HG03103 (cell line): ENCODE data around the gene SCN4A.
A peak's percentile ranks its signal among the peaks of the same experiment; 100 is the strongest.
"Not testable (repeated sequence)": the region's sequence is repeated elsewhere in the genome, so short reads cannot be mapped to it uniquely, and the experiment has no call there.

ENCODE experiments used
- ATAC-seq: cut with Tn5 transposase; IDR thresholded peaks from one replicate; pipeline ENCODE4 v1.9.1; 2021; ENCODE audit warnings: low read depth; ENCODE audit not compliant: unreplicated experiment

The SCN4A gene

DNA sequence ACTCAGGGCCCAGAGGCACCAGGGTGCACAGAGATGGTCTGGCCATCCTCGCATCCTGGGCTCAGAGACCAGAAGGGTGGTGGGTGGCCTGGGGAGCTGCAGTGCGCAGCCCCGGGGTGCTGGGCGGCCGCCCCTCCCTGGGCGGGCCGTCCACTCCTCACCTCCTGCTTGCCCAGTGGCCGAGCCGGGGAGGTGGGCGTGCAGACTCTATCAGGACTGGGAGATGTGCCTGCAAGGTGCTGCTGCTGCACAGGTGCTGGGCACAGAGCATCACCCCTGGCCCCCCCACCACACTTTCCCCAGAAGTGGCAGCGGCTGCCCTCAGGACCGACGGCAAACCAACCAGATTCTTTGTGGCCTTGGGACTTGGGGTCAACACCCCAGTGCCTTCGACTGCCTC, at the start of gene SCN4A:
SCN4A (minus strand) TSS at position 123 of the 400 bp plus-strand sequence; CDS start at position 46, 77 bp downstream.
- no peak for ATAC-seq

DNA sequence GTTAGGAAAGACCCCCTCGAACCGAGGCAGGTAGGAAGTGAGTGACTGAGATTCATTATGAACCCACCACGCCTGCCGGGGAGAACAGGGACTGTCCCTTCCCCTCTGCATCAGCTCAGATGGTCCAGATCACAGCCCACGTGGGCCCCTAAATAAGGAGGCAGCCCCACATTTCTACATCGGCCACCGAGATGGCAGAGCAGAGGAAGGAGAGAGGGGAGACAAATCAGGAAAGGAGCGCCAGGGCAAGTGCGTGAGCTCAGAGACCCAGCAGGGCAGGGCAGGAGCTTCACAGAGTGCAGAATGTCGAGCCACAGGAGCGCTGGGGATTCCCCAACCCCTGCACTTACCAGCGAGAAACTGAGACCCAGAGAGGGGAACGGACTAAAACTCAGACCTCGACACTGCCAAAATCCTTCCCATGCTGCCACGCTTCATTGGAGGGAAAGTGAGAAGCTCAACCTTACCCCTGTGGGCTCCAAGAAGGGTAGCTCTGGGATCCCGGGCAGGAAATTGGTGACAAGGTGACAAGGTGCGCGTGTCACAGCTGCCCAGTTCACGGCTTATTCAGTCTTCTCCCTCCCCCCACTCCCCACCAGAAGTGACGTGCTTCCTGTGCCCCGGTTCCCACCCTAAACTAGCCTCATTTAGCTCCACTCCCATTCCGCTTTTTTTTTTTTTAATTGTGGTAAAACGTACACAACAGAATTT, 47.5 kb upstream of the SCN4A start, which contains the start of gene ICAM2:
ICAM2 (minus strand) TSS at position 578 of the 711 bp plus-strand sequence. CDS start 13,942 bp downstream, outside the sequence.
- ATAC-seq: peak; percentile 51

GRCh38 chr17:64019551-64019961, 46.8 kb upstream of the SCN4A start:
- ATAC-seq: peak; percentile 12

GRCh38 chr17:64017381-64017980, 44.8 kb upstream of the SCN4A start:
- ATAC-seq: no peak

GRCh38 chr17:64016974-64017373, 44.3 kb upstream of the SCN4A start:
- ATAC-seq: no peak

GRCh38 chr17:64016231-64016784, 43.6 kb upstream of the SCN4A start:
- no peak for ATAC-seq

DNA sequence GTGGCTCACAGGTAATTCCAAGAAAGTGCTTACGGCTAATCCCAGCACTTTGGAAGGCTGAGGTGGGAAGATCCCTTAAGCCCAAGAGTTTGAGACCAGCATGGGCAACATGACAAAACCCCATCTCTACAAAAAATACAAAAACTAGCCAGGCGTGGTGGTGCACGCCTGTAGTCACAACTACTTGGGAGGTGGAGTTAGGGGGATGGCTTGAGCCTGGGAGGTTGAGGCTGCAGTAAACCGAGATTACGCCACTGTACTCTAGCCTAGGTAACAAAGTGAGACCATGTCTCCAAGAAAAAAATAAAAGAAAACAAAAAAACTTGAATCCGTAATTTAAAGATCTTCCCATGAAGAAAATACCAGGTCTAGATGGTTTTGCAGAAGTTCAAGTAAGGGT, 42.7 kb upstream of the SCN4A start:
- no peak for ATAC-seq

DNA sequence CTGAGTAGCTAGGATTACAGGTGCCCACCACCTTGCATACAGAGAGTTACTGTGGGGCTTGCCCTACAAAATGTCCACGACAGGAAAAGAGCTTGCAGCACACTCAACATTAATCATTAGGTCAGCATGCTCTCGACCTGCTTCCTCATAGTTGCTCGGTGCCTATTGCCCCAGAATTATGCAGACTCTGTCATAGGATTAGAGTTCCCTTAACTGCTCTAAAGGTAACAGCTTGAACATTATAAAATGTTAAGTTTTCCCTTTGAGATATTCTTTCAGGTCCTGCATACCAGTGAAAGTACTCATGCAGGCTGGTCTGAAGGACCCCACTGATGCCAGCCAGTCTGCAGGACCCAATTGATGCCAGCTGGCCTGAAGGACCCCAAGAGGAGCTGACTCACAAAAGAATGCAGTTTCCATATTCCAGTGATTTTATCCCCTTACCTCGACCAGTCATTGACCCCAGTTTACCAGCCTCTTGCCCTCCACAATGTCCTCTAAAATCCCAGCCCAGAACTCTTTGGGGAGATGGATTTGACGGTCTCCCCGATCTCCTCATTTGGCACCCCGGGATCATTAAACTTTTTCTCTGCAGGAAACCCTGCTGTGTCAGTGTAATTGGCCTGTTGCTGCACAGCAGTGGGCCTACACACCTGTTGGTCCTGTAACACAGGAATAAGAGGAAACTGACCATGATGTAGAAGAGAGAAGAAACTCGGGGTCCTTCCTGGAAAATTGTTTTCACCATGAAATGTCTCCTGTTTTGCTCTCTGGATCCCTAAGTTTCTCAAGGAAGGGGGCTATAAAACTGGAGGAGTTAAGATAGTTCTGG, 37.1 kb upstream of the SCN4A start:
- ATAC-seq: no peak

DNA sequence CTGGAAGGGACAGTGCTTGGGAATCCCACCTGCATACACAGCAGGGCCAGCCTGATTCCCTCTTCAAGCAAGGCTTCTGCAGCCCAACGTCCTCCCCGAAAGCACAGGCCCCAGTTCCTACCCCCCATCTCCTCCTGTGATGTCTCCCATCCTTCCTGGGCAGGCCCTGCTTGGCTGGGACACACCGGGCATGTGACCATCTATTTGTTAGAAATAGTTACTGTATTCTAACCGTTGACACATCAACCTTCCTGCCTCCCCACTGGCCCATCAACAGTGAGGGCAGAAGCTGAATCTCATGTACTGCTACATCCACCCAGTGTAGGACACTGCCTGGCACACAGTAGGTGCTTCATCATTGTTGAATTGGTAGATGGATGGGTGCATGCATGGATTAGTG, 36.1 kb upstream of the SCN4A start:
- no peak for ATAC-seq

DNA sequence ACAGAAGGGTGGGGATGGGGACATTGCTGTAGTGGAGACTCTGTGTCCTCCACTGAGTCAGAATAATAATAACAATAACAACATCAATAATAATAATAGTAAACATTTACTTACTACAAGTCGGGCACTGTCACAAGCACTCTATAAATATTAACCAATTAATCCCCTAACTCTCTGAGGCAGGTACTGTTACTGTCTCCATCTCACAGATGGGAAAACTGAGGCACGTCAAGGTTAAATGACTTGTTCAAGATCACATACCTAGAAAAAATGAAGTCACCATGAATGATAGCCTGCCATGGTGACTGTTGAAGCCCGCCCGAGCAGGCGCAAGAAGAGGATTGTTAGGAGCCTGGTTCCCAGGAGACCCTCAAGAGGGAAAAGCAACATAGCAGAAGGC, 35.6 kb upstream of the SCN4A start:
- ATAC-seq: no peak

DNA sequence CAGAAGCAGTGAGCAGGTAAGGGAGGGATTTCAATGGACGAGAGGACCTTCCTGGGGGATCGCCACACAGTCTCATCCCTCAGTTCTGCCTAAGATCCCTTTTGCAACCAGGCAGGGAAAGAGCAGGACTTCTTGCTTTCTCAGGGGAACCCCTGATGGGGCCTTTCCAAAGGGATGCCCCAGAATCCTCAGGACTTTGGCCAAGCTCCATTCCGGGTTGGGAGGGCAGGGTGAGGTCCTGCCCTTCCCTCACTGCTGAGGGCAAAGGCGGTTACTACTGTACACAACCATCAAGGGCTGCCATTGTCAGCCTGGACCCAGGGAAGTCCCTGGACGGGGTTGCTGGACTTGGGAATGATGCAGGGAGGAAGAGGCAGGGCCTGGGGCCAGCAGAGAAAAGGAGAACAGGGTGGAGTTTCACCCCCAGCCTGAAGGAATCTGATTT, 35.1 kb upstream of the SCN4A start:
- ATAC-seq: no peak

- ATAC-seq: not testable (repeated sequence)
Observed at GRCh38 chr17:64007089-64007837, 34.5 kb upstream of the SCN4A start.

DNA sequence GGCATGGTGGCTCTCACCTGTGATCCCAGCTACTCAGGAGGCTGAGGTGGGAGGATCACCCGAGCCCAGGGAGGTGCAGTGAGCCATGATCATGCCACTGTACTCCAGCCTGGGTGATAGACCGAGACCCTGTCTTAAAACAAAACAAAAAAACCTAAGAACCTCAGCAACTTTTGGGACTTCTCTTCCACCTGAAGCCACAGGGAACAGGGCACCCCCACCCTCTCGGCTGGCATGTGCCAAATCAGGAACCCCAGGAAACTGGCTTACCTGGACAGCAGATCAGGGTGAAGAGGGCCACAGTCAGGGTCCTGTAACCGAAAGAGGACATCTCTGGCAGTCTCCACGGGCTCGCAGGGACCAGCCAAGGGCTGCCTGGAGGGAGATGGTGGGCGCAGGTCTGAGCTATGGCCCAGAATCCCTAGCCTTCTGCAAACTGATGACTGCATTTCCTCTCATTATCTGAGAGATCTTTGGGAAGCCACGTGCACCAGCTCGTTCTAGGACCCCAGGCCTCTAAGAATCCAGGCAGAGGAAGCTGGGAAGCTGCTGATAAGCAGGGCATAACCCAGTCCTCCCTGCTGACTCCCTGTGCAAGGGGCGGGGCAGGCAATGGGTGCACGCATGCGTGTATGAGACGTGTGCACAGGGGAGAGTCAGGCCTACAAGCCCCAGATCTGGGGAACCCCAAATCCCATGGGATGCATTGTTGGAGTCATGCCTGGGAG, 33.8 kb upstream of the SCN4A start:
- ATAC-seq: no peak

GRCh38 chr17:64005734-64006167, 33.0 kb upstream of the SCN4A start:
- ATAC-seq: no peak

- no peak for ATAC-seq
Observed at GRCh38 chr17:64004903-64005733, 32.4 kb upstream of the SCN4A start.

- ATAC-seq: no peak
Observed at GRCh38 chr17:64004218-64004770, 31.6 kb upstream of the SCN4A start.

GRCh38 chr17:64003526-64004121, 30.9 kb upstream of the SCN4A start:
- ATAC-seq: no peak
